Measurements from ENCODE around the gene PAAF1.

Gene PAAF1

DNA sequence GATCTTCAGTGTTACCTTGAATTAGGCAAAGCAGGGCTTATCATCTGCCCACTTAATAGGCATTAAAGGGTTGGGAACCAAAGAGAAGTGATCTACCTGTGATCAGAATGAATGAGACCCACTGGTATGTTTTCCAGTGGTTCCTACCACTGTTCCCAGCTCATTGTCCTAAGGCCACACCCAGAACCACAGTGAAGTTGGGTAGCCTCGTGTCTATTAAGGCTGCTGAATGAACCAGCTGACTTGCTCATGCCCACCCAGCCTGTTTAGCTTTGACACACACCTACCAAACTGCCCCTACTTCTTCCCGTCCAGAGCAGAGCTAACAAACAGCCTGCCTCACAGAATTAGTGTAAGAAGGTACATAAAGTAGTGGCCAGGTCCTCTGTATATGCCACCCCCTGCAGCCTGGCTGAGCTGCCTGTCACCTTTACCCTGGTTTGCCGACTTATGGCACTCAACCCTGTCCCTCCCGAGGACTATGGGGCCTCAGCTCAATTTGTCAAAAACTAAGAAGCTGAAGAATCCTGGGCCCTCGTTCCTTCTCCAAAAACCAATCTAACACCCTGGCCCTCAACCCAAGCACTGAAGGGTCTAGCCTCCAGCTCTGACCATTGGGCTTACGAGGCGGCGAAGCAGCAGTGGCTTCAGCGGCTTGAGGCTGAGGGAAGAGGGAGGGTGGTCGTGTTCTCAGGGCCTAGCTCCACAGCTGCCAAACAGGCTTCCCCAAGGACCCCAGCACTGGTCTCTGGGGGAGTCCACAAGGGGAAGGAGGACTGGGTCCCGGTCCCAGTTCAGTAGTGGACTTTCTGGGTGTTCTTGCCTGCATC, 96.0 kb downstream of the PAAF1 start:
- no peak for DNase-seq (ENCODE audit: low read depth)

GRCh38 chr11:73974604-73975478, 98.0 kb downstream of the PAAF1 start:
- DNase-seq (ENCODE audit: low read depth): no peak

- DNase-seq (ENCODE audit: low read depth): no peak
Measured at GRCh38 chr11:73975479-73975757, 98.6 kb downstream of the PAAF1 start.

- DNase-seq (ENCODE audit: low read depth): no peak
Measured at GRCh38 chr11:73976451-73977151, 99.8 kb downstream of the PAAF1 start.

DNA sequence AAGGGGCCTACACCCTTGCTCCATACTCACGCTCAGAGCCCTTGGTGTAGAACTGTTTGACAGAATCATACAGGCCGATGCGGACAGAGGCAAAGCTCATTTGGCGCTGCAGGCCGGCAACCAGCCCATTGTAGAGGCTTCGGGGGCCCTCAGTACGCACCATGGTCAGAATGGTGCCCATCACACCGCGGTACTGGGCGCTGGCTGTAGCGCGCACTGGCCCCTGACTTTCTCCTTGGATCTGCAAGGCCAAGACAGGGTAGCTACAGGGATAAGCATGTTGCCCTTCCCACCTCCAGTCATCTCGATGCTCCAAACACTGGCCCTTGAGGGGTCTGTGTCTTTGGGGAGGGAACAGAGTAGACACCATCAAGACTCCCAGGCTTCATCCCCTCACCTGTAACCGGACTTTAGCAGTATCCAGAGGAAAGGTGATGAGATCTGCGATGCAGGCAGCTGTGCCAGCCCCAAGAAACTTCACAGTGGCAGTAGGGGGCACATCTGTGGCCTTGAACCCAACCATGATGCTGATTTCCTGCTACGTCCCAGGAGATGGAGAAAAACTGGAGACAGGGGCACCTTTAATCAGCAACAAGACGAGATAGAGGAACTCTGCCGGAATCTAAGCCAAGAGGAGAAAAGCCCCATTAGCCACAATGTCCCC, 101.2 kb downstream of the PAAF1 start:
- no peak for DNase-seq (ENCODE audit: low read depth)

DNA sequence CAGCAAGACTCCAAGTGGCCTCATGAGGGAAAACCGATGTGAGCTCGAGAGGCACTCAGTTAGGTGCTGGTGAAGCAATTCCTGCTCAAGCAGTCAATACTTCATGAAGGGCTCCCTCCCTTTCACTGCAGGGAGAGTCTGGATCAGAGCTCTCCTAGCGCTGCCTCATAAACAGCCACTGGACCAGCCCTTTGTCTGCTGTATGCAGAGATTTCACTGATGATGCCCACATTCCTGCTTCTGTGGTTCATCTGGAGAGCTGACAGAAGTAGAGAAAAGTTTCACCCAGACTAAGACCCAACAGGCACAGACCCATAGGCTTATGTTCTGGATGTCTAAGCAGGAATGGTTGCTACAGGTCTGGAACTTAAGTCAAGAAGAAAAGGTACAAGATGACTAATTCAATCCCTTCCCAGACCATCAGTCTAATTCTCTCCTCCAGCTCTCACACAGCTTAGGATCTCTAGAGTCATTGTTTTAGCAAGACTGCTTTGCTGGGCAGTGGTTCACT, 101.8 kb downstream of the PAAF1 start:
- no peak for DNase-seq (ENCODE audit: low read depth)

DNA sequence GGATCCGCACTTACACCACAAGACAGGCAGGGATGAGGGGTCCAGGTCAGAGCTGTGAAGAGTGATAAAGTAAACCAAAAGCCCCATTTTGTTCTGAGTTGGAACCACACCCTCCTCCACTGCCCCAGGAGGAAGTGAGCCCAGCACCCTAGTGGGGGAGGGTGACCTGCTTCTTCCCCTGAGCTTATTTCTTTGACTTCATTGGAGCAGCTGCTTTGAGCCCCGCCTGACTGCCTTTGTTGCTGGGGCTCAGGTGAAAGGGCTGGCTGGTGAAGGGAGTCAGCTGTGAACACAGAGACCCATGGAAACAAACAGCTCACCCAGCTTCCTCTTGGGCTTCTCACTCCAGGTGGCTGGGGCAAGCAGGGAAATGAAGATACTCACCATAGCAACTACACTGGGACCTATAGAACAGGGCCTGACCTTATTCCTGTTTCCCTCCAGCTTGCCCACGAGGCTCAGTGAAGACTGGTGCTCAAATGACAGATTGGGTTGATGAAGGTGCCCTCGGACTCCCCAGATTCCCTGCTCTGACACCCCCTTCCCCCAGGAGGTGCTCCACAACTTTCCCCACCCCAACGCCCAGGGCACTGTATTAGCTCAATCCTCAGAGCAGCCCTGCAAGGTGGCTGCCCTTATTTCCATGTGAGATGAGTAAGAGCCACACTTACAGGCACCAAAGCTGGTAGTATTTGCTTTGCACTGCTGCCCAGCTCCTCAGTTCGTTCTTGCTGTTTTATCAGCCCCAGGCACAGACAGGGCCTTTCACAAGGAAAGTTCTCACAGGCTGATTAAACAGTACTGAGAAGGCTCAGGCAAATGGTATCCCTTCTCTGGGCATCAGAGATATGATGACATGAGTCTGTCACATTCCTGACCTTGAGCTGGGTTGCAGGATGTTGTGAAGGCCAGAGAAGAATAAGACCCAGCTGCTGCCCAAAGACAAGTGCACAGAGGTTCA, 103.5 kb downstream of the PAAF1 start:
- peak; percentile 69 for DNase-seq (ENCODE audit: low read depth)

All from activated T-cell treated with anti-CD3 and anti-CD28 coated beads for 1 hour (primary cell).